IMR-90 (cell line): ENCODE results near the gene GABBR2. TPM values are rescaled to one million over a fixed set of nuclear protein-coding genes. Genes with fewer than 3 reads are reported as not detected.

Source experiments
- ATAC-seq: fragments of 200-7000 bp; cut with Tn5 transposase; 2 replicates; pipeline ENCODE4 v1.9.1; 2020; ENCODE audit warnings: low read depth, mild to moderate bottlenecking, moderate library complexity
- BruUV-seq: library from RNA; stranded (reverse); fragments of 400-500 nt; replicated peaks from 2 replicates; lab custom pipeline; 2021; lab: Mats Ljungman, UMichigan
- CTCF ChIA-PET: fragments of 300-600 bp; formaldehyde crosslinking; extraction: SDS; loops from one replicate; lab custom pipeline; 2021; ENCODE audit warnings: antibody characterized with exemption; lab: Yijun Ruan, JAX
- POLR2A ChIA-PET: fragments of 300-600 bp; sonication (Branson Sonifier 250); formaldehyde crosslinking; loops from one replicate; lab custom pipeline; 2022; ENCODE audit warnings: antibody characterized with exemption; ENCODE audit not compliant: unreplicated experiment; lab: Charles Lee
- DNase-seq: peaks from one replicate; pipeline ENCODE4 v3.0.0; 2013
- H2AFZ ChIP-seq: replicated peaks from 2 replicates; pipeline ENCODE3; 2013; ENCODE audit warnings: low read length, mild to moderate bottlenecking; ENCODE audit not compliant: poor library complexity
- H2AK5ac ChIP-seq: 2 replicates; pipeline ENCODE4 v1.6.1; 2013; ENCODE audit warnings: low read depth, low read length, inconsistent platforms
- H2AK9ac ChIP-seq: replicated peaks from 2 replicates; pipeline ENCODE3; 2013; ENCODE audit warnings: mild to moderate bottlenecking, low read depth, low read length, moderate library complexity; ENCODE audit not compliant: poor library complexity
- H2BK120ac ChIP-seq: 2 replicates; pipeline ENCODE4 v1.6.1; 2013; ENCODE audit warnings: low read depth, low read length, inconsistent platforms
- H2BK15ac ChIP-seq: 3 replicates; pipeline ENCODE4 v1.6.1; 2013; ENCODE audit warnings: low read depth, low read length, inconsistent platforms
- H2BK20ac ChIP-seq: 2 replicates; pipeline ENCODE4 v1.6.1; 2013; ENCODE audit warnings: low read depth, mild to moderate bottlenecking, inconsistent platforms, low read length, moderate library complexity
- H2BK5ac ChIP-seq: 2 replicates; pipeline ENCODE4 v1.6.1; 2013; ENCODE audit warnings: mild to moderate bottlenecking, low read depth, low read length, inconsistent platforms; ENCODE audit not compliant: poor library complexity, severe bottlenecking
- H3K14ac ChIP-seq: replicated peaks from 2 replicates; pipeline ENCODE4 v1.6.1; 2013; ENCODE audit warnings: low read depth, low read length, inconsistent platforms
- H3K18ac ChIP-seq: 2 replicates; pipeline ENCODE4 v1.6.1; 2013; ENCODE audit warnings: low read depth, low read length, control low read depth
- H3K23ac ChIP-seq: 2 replicates; pipeline ENCODE4 v1.6.1; 2013; ENCODE audit warnings: low read depth, low read length, inconsistent platforms
- H3K27ac ChIP-seq: 2 replicates; pipeline ENCODE4 v1.5.1; 2013; ENCODE audit warnings: mild to moderate bottlenecking, control low read depth, low read length; ENCODE audit not compliant: insufficient read depth
- H3K27me3 ChIP-seq: 2 replicates; pipeline ENCODE4 v1.6.1; 2013; ENCODE audit warnings: low read length; ENCODE audit not compliant: control insufficient read depth, insufficient read depth
- H3K36me3 ChIP-seq: 2 replicates; pipeline ENCODE4 v1.6.1; 2013; ENCODE audit warnings: low read length, mixed read lengths; ENCODE audit not compliant: control insufficient read depth, insufficient read depth
- H3K4ac ChIP-seq: 2 replicates; pipeline ENCODE4 v1.6.1; 2013; ENCODE audit warnings: low read depth, low read length, inconsistent platforms
- H3K4me1 ChIP-seq: 2 replicates; pipeline ENCODE4 v1.6.1; 2013; ENCODE audit warnings: low read length, mixed read lengths; ENCODE audit not compliant: control insufficient read depth, insufficient read depth
- H3K4me2 ChIP-seq: 2 replicates; pipeline ENCODE4 v1.6.1; 2013; ENCODE audit warnings: low read depth, mild to moderate bottlenecking, control low read depth, low read length, moderate library complexity
- H3K4me3 ChIP-seq: 2 replicates; pipeline ENCODE4 v1.5.1; 2013; ENCODE audit warnings: low read depth, mild to moderate bottlenecking, control low read depth, low read length, moderate library complexity; ENCODE audit not compliant: insufficient read depth
- H3K56ac ChIP-seq: 2 replicates; pipeline ENCODE4 v1.6.1; 2013; ENCODE audit warnings: low read length, inconsistent platforms; ENCODE audit not compliant: insufficient read depth; ENCODE audit errors: extremely low read depth
- H3K79me1 ChIP-seq, 2 experiments: 2 replicates each; pipeline ENCODE4 v1.6.1; 2013; ENCODE audit warnings: low read length in 2 of 2, inconsistent platforms in 1 of 2, low read depth in 1 of 2
- H3K9ac ChIP-seq: 2 replicates; pipeline ENCODE4 v1.6.1; 2013; ENCODE audit warnings: low read depth, low read length, control low read depth
- H3K9me1 ChIP-seq: 2 replicates; pipeline ENCODE4 v1.6.1; 2013; ENCODE audit warnings: low read length, inconsistent platforms; ENCODE audit not compliant: insufficient read depth
- H3K9me3 ChIP-seq: 2 replicates; pipeline ENCODE4 v1.6.1; 2013; ENCODE audit warnings: low read length; ENCODE audit not compliant: control insufficient read depth, insufficient read depth
- H4K20me1 ChIP-seq: 2 replicates; pipeline ENCODE4 v1.6.1; 2013; ENCODE audit warnings: low read length, inconsistent platforms; ENCODE audit not compliant: insufficient read depth
- H4K5ac ChIP-seq: 2 replicates; pipeline ENCODE4 v1.6.1; 2013; ENCODE audit warnings: mild to moderate bottlenecking, low read depth, low read length, control low read depth
- H4K8ac ChIP-seq, 2 experiments: 2 replicates each; pipeline ENCODE4 v1.6.1; 2013; ENCODE audit warnings: low read depth in 2 of 2, low read length in 2 of 2, control low read depth in 1 of 2, inconsistent platforms in 1 of 2
- H4K91ac ChIP-seq: 2 replicates; pipeline ENCODE4 v1.6.1; 2013; ENCODE audit warnings: low read depth, low read length, inconsistent platforms; ENCODE audit not compliant: insufficient read depth
- BHLHE40 ChIP-seq: fragments of 150-350 bp; IDR thresholded peaks from 2 replicates; pipeline ENCODE4 v1.6.1; 2016; ENCODE audit warnings: mild to moderate bottlenecking, low read depth, low read length
- CEBPB ChIP-seq: IDR thresholded peaks from 2 replicates; pipeline ENCODE4 v1.6.1; 2012; ENCODE audit warnings: low read depth, low read length, improper control_type of control experiment
- CHD1 ChIP-seq: IDR thresholded peaks from 2 replicates; pipeline ENCODE4 v1.6.1; 2012; ENCODE audit warnings: low read depth, low read length, improper control_type of control experiment
- FOS ChIP-seq: fragments of 150-350 bp; IDR thresholded peaks from 2 replicates; pipeline ENCODE4 v1.6.1; 2016; ENCODE audit warnings: low read depth, low read length
- MAFK ChIP-seq: IDR thresholded peaks from 2 replicates; pipeline ENCODE4 v1.6.1; 2012; ENCODE audit warnings: low read depth, low read length, improper control_type of control experiment
- MAZ ChIP-seq: IDR thresholded peaks from 2 replicates; pipeline ENCODE4 v1.6.1; 2012; ENCODE audit warnings: low read depth, mild to moderate bottlenecking, low read length, improper control_type of control experiment, moderate library complexity, borderline replicate concordance
- MXI1 ChIP-seq: IDR thresholded peaks from 2 replicates; pipeline ENCODE4 v1.6.1; 2012; ENCODE audit warnings: low read depth, mild to moderate bottlenecking, low read length, moderate library complexity, borderline replicate concordance
- NFE2L2 ChIP-seq: fragments of 150-350 bp; IDR thresholded peaks from 2 replicates; pipeline ENCODE4 v1.6.1; 2016; ENCODE audit warnings: low read depth, mild to moderate bottlenecking, low read length
- POLR2A ChIP-seq: IDR thresholded peaks from 2 replicates; pipeline ENCODE4 v1.6.1; 2012; ENCODE audit warnings: mild to moderate bottlenecking, low read depth, low read length
- RAD21 ChIP-seq: IDR thresholded peaks from 2 replicates; pipeline ENCODE4 v1.6.1; 2012; ENCODE audit warnings: low read length, improper control_type of control experiment
- RCOR1 ChIP-seq: IDR thresholded peaks from 2 replicates; pipeline ENCODE4 v1.6.1; 2012; ENCODE audit warnings: mild to moderate bottlenecking, low read length, improper control_type of control experiment; ENCODE audit not compliant: insufficient replicate concordance
- RFX5 ChIP-seq: IDR thresholded peaks from 2 replicates; pipeline ENCODE4 v1.8.0; 2012; ENCODE audit warnings: low read depth, mild to moderate bottlenecking, low read length, moderate library complexity
- SMC3 ChIP-seq: fragments of 150-350 bp; IDR thresholded peaks from 2 replicates; pipeline ENCODE4 v1.6.1; 2016; ENCODE audit warnings: low read depth, mild to moderate bottlenecking, antibody characterized with exemption, low read length, moderate library complexity
- WGBS, 2 experiments: methylation state at CpG; one replicate each; pipeline versions ENCODE4 v1.1.5 to v1.1.7; 2013; ENCODE audit warnings: missing lambda C conversion rate in 2 of 2; ENCODE audit not compliant: insufficient read length in 1 of 2; ENCODE audit errors: extremely low coverage in 2 of 2; 5-methylcytosine and 5-hydroxymethylcytosine counted together
- dilution Hi-C: fragments of 300-500 bp; cut with HindIII; formaldehyde crosslinking; loops from one replicate; pipeline ENCODE4 v1.14.3; 2018; ENCODE audit warnings: low sequenced_read_pairs; ENCODE audit not compliant: unreplicated experiment
- in situ Hi-C: fragments of 300-500 bp; cut with MboI; formaldehyde crosslinking; loops from 3 replicates; pipeline ENCODE4 v1.14.3; 2019; ENCODE audit warnings: low sequenced_read_pairs, inconsistent platforms, mixed read lengths
- intact Hi-C: fragments of 100-400 bp; cut with micrococcal nuclease; formaldehyde crosslinking; loops from 2 replicates; pipeline ENCODE4 v1.10.0; 2022
- polyA plus RNA-seq, 3 experiments: library from polyadenylated mRNA; depleted of rRNA; stranded (reverse); fragments of >200 nt; gene quantifications; 2 replicates each; pipeline ENCODE4 v1.2.3, GENCODE V29; 2012; ENCODE audit warnings: low replicate concordance in 1 of 3
- total RNA-seq: library from RNA; depleted of rRNA; stranded (reverse); fragments of >200 nt; gene quantifications from 2 replicates; pipeline ENCODE4 v1.2.3, GENCODE V29; 2012
- TF ChIP-seq, protein P1 (sequence below): fragments of 150-350 bp; IDR thresholded peaks from 2 replicates; pipeline ENCODE4 v1.6.1; 2016; ENCODE audit warnings: low read depth, mild to moderate bottlenecking, low read length, moderate library complexity, borderline replicate concordance
- TF ChIP-seq, protein P2 (sequence below): fragments of 150-350 bp; IDR thresholded peaks from 2 replicates; pipeline ENCODE4 v1.6.1; 2017; ENCODE audit warnings: mild to moderate bottlenecking, antibody characterized with exemption, low read length, low read depth

The GABBR2 gene
- total and polyA plus RNA-seq, 2 of the 4 experiments (the other 2 are of a cell fraction): 14.2 to 20.3 TPM

DNA sequence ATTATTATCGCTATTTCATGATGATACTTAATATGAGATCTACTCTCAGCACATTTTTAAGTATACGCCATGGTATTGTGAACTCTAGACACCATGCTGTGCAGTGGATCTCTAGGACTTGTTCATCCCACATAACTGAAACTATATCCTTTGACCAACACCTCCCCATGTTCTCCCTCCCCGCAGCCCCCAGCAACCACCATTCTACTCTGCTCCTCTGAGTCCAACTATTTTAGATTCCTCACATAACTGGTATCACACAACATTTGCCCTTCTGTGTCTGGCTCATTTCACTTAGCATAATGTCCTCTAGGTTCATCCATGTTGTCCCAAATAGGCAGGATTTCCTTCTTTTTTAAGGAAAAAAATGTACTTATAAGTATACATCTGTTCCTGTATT is 446.7 kb downstream of the GABBR2 start (continued):
- TF ChIP-seq CHD1: no peak

DNA sequence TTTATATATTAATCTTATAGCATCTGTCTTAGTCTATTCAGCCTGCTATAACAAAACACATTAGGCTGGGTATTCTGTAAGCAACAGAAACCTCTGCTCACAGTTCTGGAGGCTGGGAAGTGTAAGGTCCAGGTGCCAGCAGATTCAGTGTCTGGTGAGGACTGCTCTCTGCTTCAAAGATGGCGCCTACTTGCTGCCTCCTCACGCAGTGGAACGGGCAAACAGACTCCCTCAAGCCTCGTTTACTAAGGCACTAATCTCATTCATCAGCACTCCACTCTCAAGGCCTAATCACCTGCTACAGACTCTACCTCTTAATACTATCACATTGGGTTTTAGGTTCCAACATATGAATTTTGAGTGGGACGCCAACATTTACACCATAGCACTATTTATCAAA is 448.1 kb downstream of the GABBR2 start:
- Histone ChIP-seq H2BK120ac (no peak overlapping the region), H3K56ac (no peak overlapping the region), H3K27ac (no peak overlapping the region), H4K20me1 (no peaks in the 10 kb centered on the region), H3K79me1 (peaks cover 6 to 8% of the 10 kb centered on the region in 2 experiments), H2AFZ (no peak overlapping the region), H3K4me3 (no peak overlapping the region), H3K36me3 (no peaks in the 10 kb centered on the region), H3K9ac (no peak overlapping the region), H3K27me3 (no peaks in the 10 kb centered on the region), H3K18ac (no peak overlapping the region), H4K8ac (no peak overlapping the region), H2BK15ac (peak overlapping the region; percentile 83; the same call in 1 of the 3 replicates), H2AK9ac (no peak overlapping the region), H3K4ac (no peak overlapping the region), H2BK5ac (no peak overlapping the region), H3K9me1 (no peaks in the 10 kb centered on the region), H3K9me3 (no peaks in the 10 kb centered on the region), H3K14ac (no peak overlapping the region), H2BK20ac (peak overlapping the region; percentile 31), H3K23ac (no peak overlapping the region), H3K4me2 (no peak overlapping the region), H4K91ac (no peak overlapping the region), H2AK5ac (0 out of 2 replicates have a peak overlapping the region, but pooled peaks have one; percentile 15), H4K5ac (no peak overlapping the region), H3K4me1 (peaks cover 6% of the 10 kb centered on the region)
- CTCF ChIA-PET: interaction anchor here (1.2 kb wide), 1 partner anchor 338 kb away, joined by 3 read pairs; no protein-coding TSS in a partner anchor
- dilution Hi-C loops: no loop called here
- in situ Hi-C loops: loop anchor here (5.0 kb wide), 3 partner anchors 53 to 338 kb away; partner anchors contain the start of gene TRMO
- DNase-seq: no peak
- no TSS peak for BruUV-seq
- POLR2A ChIA-PET: no interaction called here
- intact Hi-C loops: loop anchor here (10.0 kb wide), 1 partner anchor 546 kb away; no protein-coding TSS in a partner anchor
- no peak for ATAC-seq
- WGBS, 2 experiments: no CpG with 5 or more reads among the region's 5 CpGs
- TF ChIP-seq RCOR1 (no peak), BHLHE40 (no peak), RFX5 (no peak), SMC3 (no peak), CHD1 (no peak), FOS (no peak), MAFK (no peak), CEBPB (no peak), POLR2A (no peak), NFE2L2 (no peak), MAZ (no peak), MXI1 (no peak), RAD21 (no peak)
- TF ChIP-seq, protein P1, sequence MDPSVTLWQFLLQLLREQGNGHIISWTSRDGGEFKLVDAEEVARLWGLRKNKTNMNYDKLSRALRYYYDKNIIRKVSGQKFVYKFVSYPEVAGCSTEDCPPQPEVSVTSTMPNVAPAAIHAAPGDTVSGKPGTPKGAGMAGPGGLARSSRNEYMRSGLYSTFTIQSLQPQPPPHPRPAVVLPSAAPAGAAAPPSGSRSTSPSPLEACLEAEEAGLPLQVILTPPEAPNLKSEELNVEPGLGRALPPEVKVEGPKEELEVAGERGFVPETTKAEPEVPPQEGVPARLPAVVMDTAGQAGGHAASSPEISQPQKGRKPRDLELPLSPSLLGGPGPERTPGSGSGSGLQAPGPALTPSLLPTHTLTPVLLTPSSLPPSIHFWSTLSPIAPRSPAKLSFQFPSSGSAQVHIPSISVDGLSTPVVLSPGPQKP: no peak
- TF ChIP-seq, protein P2, sequence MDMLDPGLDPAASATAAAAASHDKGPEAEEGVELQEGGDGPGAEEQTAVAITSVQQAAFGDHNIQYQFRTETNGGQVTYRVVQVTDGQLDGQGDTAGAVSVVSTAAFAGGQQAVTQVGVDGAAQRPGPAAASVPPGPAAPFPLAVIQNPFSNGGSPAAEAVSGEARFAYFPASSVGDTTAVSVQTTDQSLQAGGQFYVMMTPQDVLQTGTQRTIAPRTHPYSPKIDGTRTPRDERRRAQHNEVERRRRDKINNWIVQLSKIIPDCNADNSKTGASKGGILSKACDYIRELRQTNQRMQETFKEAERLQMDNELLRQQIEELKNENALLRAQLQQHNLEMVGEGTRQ: no peak
